BLaER1 treated with 17β-estradiol and CSF1 and Interleukin-3, amounts not matched to agents 10 nM and 100 nM (cell line): ENCODE measurements around the gene PPP2R2C.

Experiments used
- H3K27ac ChIP-seq, 11 experiments: shearing (Covaris generic); formaldehyde crosslinking; 2 replicates each; pipeline ENCODE4 v1.8.1; 2022
- H3K27me3 ChIP-seq, 11 experiments: shearing (Covaris generic); formaldehyde crosslinking; 2 replicates each; pipeline ENCODE4 v1.8.1; 2022
- H3K36me3 ChIP-seq, 11 experiments: shearing (Covaris generic); formaldehyde crosslinking; 2 replicates each; pipeline ENCODE4 v1.8.1; 2022
- H3K4me1 ChIP-seq, 10 experiments: shearing (Covaris generic); formaldehyde crosslinking; 2 replicates each; pipeline ENCODE4 v1.8.1; 2022
- H3K4me2 ChIP-seq, 11 experiments: shearing (Covaris generic); formaldehyde crosslinking; 2 replicates each; pipeline ENCODE4 v1.8.1; 2022
- H3K4me3 ChIP-seq, 10 experiments: shearing (Covaris generic); formaldehyde crosslinking; 2 replicates each; pipeline ENCODE4 v1.8.1; 2022
- H3K9ac ChIP-seq, 11 experiments: shearing (Covaris generic); formaldehyde crosslinking; 2 replicates each; pipeline ENCODE4 v1.8.1; 2022
- H3K9me3 ChIP-seq, 11 experiments: shearing (Covaris generic); formaldehyde crosslinking; replicated peaks in 1 of 11; 2 replicates each; pipeline ENCODE4 v1.8.1; 2022
- H4K20me1 ChIP-seq, 11 experiments: shearing (Covaris generic); formaldehyde crosslinking; 2 replicates each; pipeline ENCODE4 v1.8.1; 2022
- Cebpa-rat ChIP-seq, 11 experiments: shearing (Covaris generic); IDR thresholded peaks; 2 replicates each; pipeline ENCODE4 v1.8.1; 2022

PPP2R2C gene

GRCh38 chr4:6497796-6498195 lies 25.4 kb upstream of the PPP2R2C start:
- H3K4me3 ChIP-seq, result no peak overlapping the region
- no peaks in the 10 kb centered on the region; a peak in 1 of 22 replicates for H4K20me1 ChIP-seq
- H3K9ac ChIP-seq, result no peak overlapping the region
- H3K27ac ChIP-seq, result no peak overlapping the region
- no peak overlapping the region for H3K4me2 ChIP-seq
- no peaks in the 10 kb centered on the region for H3K36me3 ChIP-seq
- no peak for TF ChIP-seq Cebpa-rat (IDR thresholded peaks at IDR 0.05)
- H3K4me1 ChIP-seq, result peaks cover 0 to 18% (median 6%) of the 10 kb centered on the region in 10 experiments; a peak in 10 of 20 replicates
- H3K27me3 ChIP-seq, result no peaks in the 10 kb centered on the region
- H3K9me3 ChIP-seq, result peaks cover 0 to 5% (median 0%) of the 10 kb centered on the region in 11 experiments; a peak in 2 of 22 replicates

GRCh38 chr4:6495736-6496135 lies 23.3 kb upstream of the PPP2R2C start:
- H3K4me3 ChIP-seq, result no peak overlapping the region
- H4K20me1 ChIP-seq, result no peaks in the 10 kb centered on the region; a peak in 1 of 22 replicates
- H3K9me3 ChIP-seq, result peaks cover 11 to 25% (median 16%) of the 10 kb centered on the region in 11 experiments
- H3K27me3 ChIP-seq, result no peaks in the 10 kb centered on the region
- TF ChIP-seq Cebpa-rat (IDR thresholded peaks at IDR 0.05), result no peak
- H3K27ac ChIP-seq, result no peak overlapping the region
- no peak overlapping the region for H3K4me2 ChIP-seq
- peaks cover 0 to 6% (median 4%) of the 10 kb centered on the region in 10 experiments; a peak in 7 of 20 replicates for H3K4me1 ChIP-seq
- no peak overlapping the region for H3K9ac ChIP-seq
- no peaks in the 10 kb centered on the region; a peak in 1 of 22 replicates for H3K36me3 ChIP-seq

- Histone ChIP-seq H3K36me3 (no peaks in the 10 kb centered on the region; a peak in 1 of 22 replicates), H3K4me3 (no peak overlapping the region), H3K27ac (no peak overlapping the region), H3K9me3 (peaks cover 11 to 28% (median 18%) of the 10 kb centered on the region in 11 experiments), H3K4me1 (peaks cover 0 to 3% (median under 1%) of the 10 kb centered on the region in 10 experiments; a peak in 3 of 20 replicates), H3K4me2 (no peak overlapping the region), H3K27me3 (no peaks in the 10 kb centered on the region), H3K9ac (no peak overlapping the region), H4K20me1 (no peaks in the 10 kb centered on the region)
- TF ChIP-seq Cebpa-rat (IDR thresholded peaks at IDR 0.05), result no peak
These were observed 22.8 kb upstream of the PPP2R2C start for GRCh38 chr4:6495296-6495590.

GRCh38 chr4:6494431-6495295 lies 22.2 kb upstream of the PPP2R2C start:
- Histone ChIP-seq H3K27me3 (no peaks in the 10 kb centered on the region), H3K9ac (no peak overlapping the region), H3K4me2 (no peak overlapping the region), H3K9me3 (peaks cover 11 to 28% (median 18%) of the 10 kb centered on the region in 11 experiments), H3K36me3 (no peaks in the 10 kb centered on the region; a peak in 1 of 22 replicates), H3K27ac (no peak overlapping the region), H3K4me3 (no peak overlapping the region), H4K20me1 (no peaks in the 10 kb centered on the region), H3K4me1 (0 out of 20 replicates have a peak, but pooled peaks cover 0 to 3% (median 0%) of the 10 kb centered on the region in 10 experiments)
- TF ChIP-seq Cebpa-rat (IDR thresholded peaks at IDR 0.05), result no peak

GRCh38 chr4:6493658-6494304 lies 21.4 kb upstream of the PPP2R2C start:
- 0 out of 20 replicates have a peak, but pooled peaks cover 0 to 3% (median 0%) of the 10 kb centered on the region in 10 experiments for H3K4me1 ChIP-seq
- no peaks in the 10 kb centered on the region; a peak in 1 of 22 replicates for H3K36me3 ChIP-seq
- no peaks in the 10 kb centered on the region for H3K27me3 ChIP-seq
- no peak overlapping the region for H3K4me3 ChIP-seq
- H3K27ac ChIP-seq, result no peak overlapping the region
- peaks cover 11 to 28% (median 18%) of the 10 kb centered on the region in 11 experiments for H3K9me3 ChIP-seq
- no peak for TF ChIP-seq Cebpa-rat (IDR thresholded peaks at IDR 0.05)
- no peak overlapping the region for H3K9ac ChIP-seq
- H4K20me1 ChIP-seq, result no peaks in the 10 kb centered on the region
- no peak overlapping the region for H3K4me2 ChIP-seq

- H3K9ac ChIP-seq, result no peak overlapping the region
- no peak overlapping the region for H3K4me3 ChIP-seq
- no peak for TF ChIP-seq Cebpa-rat (IDR thresholded peaks at IDR 0.05)
These were observed 20.6 kb upstream of the PPP2R2C start for GRCh38 chr4:6492861-6493657.

GRCh38 chr4:6492027-6492590 lies 19.7 kb upstream of the PPP2R2C start:
- Histone ChIP-seq H3K4me3 (no peak overlapping the region), H3K4me1 (0 out of 20 replicates have a peak, but pooled peaks cover 0 to 3% (median 0%) of the 10 kb centered on the region in 10 experiments), H3K27ac (no peak overlapping the region), H4K20me1 (no peaks in the 10 kb centered on the region), H3K27me3 (no peaks in the 10 kb centered on the region), H3K9me3 (peaks cover 18 to 43% (median 26%) of the 10 kb centered on the region in 11 experiments), H3K4me2 (no peak overlapping the region), H3K36me3 (no peaks in the 10 kb centered on the region; a peak in 1 of 22 replicates), H3K9ac (no peak overlapping the region)
- no peak for TF ChIP-seq Cebpa-rat (IDR thresholded peaks at IDR 0.05)

More at GRCh38 chr4:6492861-6493657, 20.6 kb upstream of the PPP2R2C start:
- Histone ChIP-seq H3K27me3 (no peaks in the 10 kb centered on the region), H3K4me1 (0 out of 20 replicates have a peak, but pooled peaks cover 0 to 3% (median 0%) of the 10 kb centered on the region in 10 experiments), H3K4me2 (no peak overlapping the region), H4K20me1 (no peaks in the 10 kb centered on the region), H3K27ac (no peak overlapping the region), H3K36me3 (no peaks in the 10 kb centered on the region; a peak in 1 of 22 replicates), H3K9me3 (peaks cover 11 to 33% (median 21%) of the 10 kb centered on the region in 11 experiments)

- Histone ChIP-seq H3K27ac (no peak overlapping the region), H4K20me1 (no peaks in the 10 kb centered on the region), H3K36me3 (no peaks in the 10 kb centered on the region; a peak in 1 of 22 replicates), H3K27me3 (no peaks in the 10 kb centered on the region), H3K9ac (no peak overlapping the region), H3K4me1 (0 out of 20 replicates have a peak, but pooled peaks cover 0 to 3% (median 0%) of the 10 kb centered on the region in 10 experiments), H3K4me3 (no peak overlapping the region), H3K9me3 (peaks cover 27 to 51% (median 32%) of the 10 kb centered on the region in 11 experiments), H3K4me2 (no peak overlapping the region)
- TF ChIP-seq Cebpa-rat (IDR thresholded peaks at IDR 0.05), result no peak
These were observed 18.8 kb upstream of the PPP2R2C start for GRCh38 chr4:6491235-6491634.
